SHP77 treated with DMSO at 0.1 percent for 48 hours (cell line): Measurements from ENCODE around the gene AMDHD2.
"Not testable (repeated sequence)": the region's sequence is repeated elsewhere in the genome, so short reads cannot be mapped to it uniquely, and the experiment has no call there.

Experiments used
- DNase-seq: peaks from one replicate; lab custom pipeline; 2025; lab: John Stamatoyannopoulos, UW

Gene AMDHD2

GRCh38 chr16:2580143-2580542 is 60.0 kb downstream of the AMDHD2 start:
- DNase-seq = not testable (repeated sequence)

- not testable (repeated sequence) for DNase-seq
These were observed 60.6 kb downstream of the AMDHD2 start for GRCh38 chr16:2580818-2581217.
